HEK293 (cell line): Measurements from ENCODE around the gene DOP1A.

Experiments
- CTCF ChIA-PET: fragments of 350-600 bp; formaldehyde crosslinking; extraction: SDS; loops from one replicate; lab custom pipeline; 2021; ENCODE audit warnings: antibody characterized with exemption; lab: Yijun Ruan, JAX
- POLR2A ChIA-PET: fragments of 300-600 bp; formaldehyde crosslinking; extraction: SDS; loops from one replicate; lab custom pipeline; 2020; ENCODE audit warnings: antibody characterized with exemption, inconsistent platforms; lab: Yijun Ruan, JAX
- H3K27ac ChIP-seq: fragments of 200-500 bp; sonication (Bioruptor generic); 2 replicates; pipeline ENCODE4 v1.5.1; 2014; ENCODE audit warnings: low read depth, low read length, control low read depth, inconsistent platforms; ENCODE audit errors: extremely low read depth
- H3K36me3 ChIP-seq, 2 experiments: fragments of 200-500 bp in 1 of 2; sonication (Bioruptor generic) in 1 of 2; 1 replicate in 1 of 2; 2 replicates in 1 of 2; pipeline ENCODE4 v1.5.1; 2014 to 2017; ENCODE audit warnings: inconsistent platforms in 2 of 2, low read length in 2 of 2; ENCODE audit not compliant: control insufficient read depth in 2 of 2, insufficient read depth in 1 of 2
- H3K4me1 ChIP-seq: fragments of 200-500 bp; sonication (Bioruptor generic); 2 replicates; pipeline ENCODE4 v1.5.1; 2014; ENCODE audit warnings: mild to moderate bottlenecking, low read length, inconsistent platforms; ENCODE audit not compliant: control insufficient read depth, insufficient read depth
- H3K4me3 ChIP-seq: 2 replicates; pipeline ENCODE4 v1.5.1; 2011; ENCODE audit warnings: low read depth, mild to moderate bottlenecking, control low read depth, low read length, moderate library complexity
- H3K9me3 ChIP-seq: fragments of 200-500 bp; sonication (Bioruptor generic); 2 replicates; pipeline ENCODE4 v1.5.1; 2014; ENCODE audit warnings: low read depth, low read length, inconsistent platforms; ENCODE audit not compliant: control insufficient read depth, insufficient read depth
- HOXD13 ChIP-seq: sonication (generic); formaldehyde crosslinking; IDR thresholded peaks from 2 replicates; pipeline ENCODE4 v1.8.0; 2022; ENCODE audit warnings: missing genetic modification reagents, borderline replicate concordance
- KLF10 ChIP-seq: fragments of 450-650 bp; IDR thresholded peaks from 2 replicates; pipeline ENCODE4 v1.5.1; 2018; ENCODE audit warnings: missing biosample characterization, mild to moderate bottlenecking, missing genetic modification characterization
- PRDM2 ChIP-seq: fragments of 450-650 bp; formaldehyde crosslinking; IDR thresholded peaks from 2 replicates; pipeline ENCODE4 v1.5.1; 2016; ENCODE audit warnings: missing biosample characterization, missing genetic modification characterization, borderline replicate concordance
- ZBTB17 ChIP-seq: fragments of 450-650 bp; formaldehyde crosslinking; IDR thresholded peaks from 2 replicates; pipeline ENCODE4 v1.5.1; 2016; ENCODE audit warnings: missing biosample characterization, missing genetic modification characterization
- ZNF114 ChIP-seq: fragments of 450-650 bp; formaldehyde crosslinking; IDR thresholded peaks from 2 replicates; pipeline ENCODE4 v1.5.0; 2017; ENCODE audit warnings: missing biosample characterization, missing genetic modification characterization
- ZNF169 ChIP-seq: fragments of 450-650 bp; formaldehyde crosslinking; IDR thresholded peaks from 2 replicates; pipeline ENCODE4 v1.5.1; 2016; ENCODE audit warnings: missing biosample characterization, missing genetic modification characterization
- ZNF174 ChIP-seq: fragments of 450-650 bp; formaldehyde crosslinking; IDR thresholded peaks from 2 replicates; pipeline ENCODE4 v1.5.0; 2017; ENCODE audit warnings: missing biosample characterization, mild to moderate bottlenecking, missing genetic modification characterization
- ZNF23 ChIP-seq: fragments of 450-650 bp; formaldehyde crosslinking; IDR thresholded peaks from 2 replicates; pipeline ENCODE4 v1.5.1; 2016; ENCODE audit warnings: missing biosample characterization, missing genetic modification characterization, borderline replicate concordance
- ZNF324 ChIP-seq: fragments of 450-650 bp; formaldehyde crosslinking; IDR thresholded peaks from 2 replicates; pipeline ENCODE4 v1.5.1; 2016; ENCODE audit warnings: missing biosample characterization, missing genetic modification characterization
- ZNF335 ChIP-seq: fragments of 450-650 bp; formaldehyde crosslinking; conservative IDR thresholded peaks from 2 replicates; pipeline ENCODE4 v1.5.1; 2016; ENCODE audit warnings: missing biosample characterization, missing genetic modification characterization
- ZNF530 ChIP-seq: fragments of 450-650 bp; formaldehyde crosslinking; IDR thresholded peaks from 2 replicates; pipeline ENCODE4 v1.5.1; 2016; ENCODE audit warnings: low read depth, missing biosample characterization, missing genetic modification characterization
- ZNF561 ChIP-seq: fragments of 450-650 bp; IDR thresholded peaks from 2 replicates; pipeline ENCODE4 v1.5.1; 2018; ENCODE audit warnings: missing biosample characterization, missing genetic modification characterization, borderline replicate concordance
- ZNF596 ChIP-seq: fragments of 450-650 bp; IDR thresholded peaks from 2 replicates; pipeline ENCODE4 v1.5.0; 2018; ENCODE audit warnings: missing biosample characterization, mild to moderate bottlenecking, missing genetic modification characterization, moderate library complexity
- ZNF660 ChIP-seq: fragments of 450-650 bp; IDR thresholded peaks from 2 replicates; pipeline ENCODE4 v1.5.1; 2018; ENCODE audit warnings: missing biosample characterization, mild to moderate bottlenecking, missing genetic modification characterization
- ZNF785 ChIP-seq: fragments of 450-650 bp; formaldehyde crosslinking; IDR thresholded peaks from 2 replicates; pipeline ENCODE4 v1.5.1; 2016; ENCODE audit warnings: missing biosample characterization, missing genetic modification characterization
- TF ChIP-seq, protein P1 (sequence below): fragments of 450-650 bp; formaldehyde crosslinking; IDR thresholded peaks from 2 replicates; pipeline ENCODE4 v1.5.1; 2016; ENCODE audit warnings: missing biosample characterization, missing genetic modification characterization
- TF ChIP-seq, protein P2 (sequence below): fragments of 450-650 bp; formaldehyde crosslinking; IDR thresholded peaks from 2 replicates; pipeline ENCODE4 v1.5.1; 2016; ENCODE audit warnings: missing biosample characterization, missing genetic modification characterization, low read depth
- TF ChIP-seq, protein P3 (sequence below): fragments of 450-650 bp; formaldehyde crosslinking; IDR thresholded peaks from 2 replicates; pipeline ENCODE4 v1.5.1; 2017; ENCODE audit warnings: missing biosample characterization, missing genetic modification characterization
- TF ChIP-seq, protein P4 (sequence below): fragments of 450-650 bp; formaldehyde crosslinking; IDR thresholded peaks from 2 replicates; pipeline ENCODE4 v1.5.0; 2017; ENCODE audit warnings: missing biosample characterization, missing genetic modification characterization, borderline replicate concordance
- TF ChIP-seq, protein P5 (sequence below): fragments of 450-650 bp; formaldehyde crosslinking; IDR thresholded peaks from 2 replicates; pipeline ENCODE4 v1.5.1; 2016; ENCODE audit warnings: missing biosample characterization, missing genetic modification characterization

The DOP1A gene

DNA sequence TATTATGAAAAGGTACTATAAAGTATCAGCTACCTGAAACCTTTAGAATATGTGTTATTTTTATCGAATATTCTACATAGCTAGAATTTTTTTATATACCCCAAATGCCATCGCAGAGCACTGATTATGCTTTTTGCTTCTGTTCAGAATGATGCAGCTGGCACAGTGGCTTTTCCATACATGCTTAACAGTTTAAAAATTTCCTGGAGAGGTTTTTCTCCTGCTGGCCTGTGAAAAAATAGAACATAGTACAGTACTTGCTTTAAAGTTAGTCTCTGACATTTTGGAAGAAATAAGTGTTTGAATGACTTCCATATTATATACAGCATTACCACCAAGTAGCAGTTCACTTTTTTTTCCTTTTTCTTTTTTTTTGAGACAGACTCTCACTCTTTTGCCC is 5.3 kb downstream of the DOP1A start (continued):
- TF ChIP-seq, protein P1, sequence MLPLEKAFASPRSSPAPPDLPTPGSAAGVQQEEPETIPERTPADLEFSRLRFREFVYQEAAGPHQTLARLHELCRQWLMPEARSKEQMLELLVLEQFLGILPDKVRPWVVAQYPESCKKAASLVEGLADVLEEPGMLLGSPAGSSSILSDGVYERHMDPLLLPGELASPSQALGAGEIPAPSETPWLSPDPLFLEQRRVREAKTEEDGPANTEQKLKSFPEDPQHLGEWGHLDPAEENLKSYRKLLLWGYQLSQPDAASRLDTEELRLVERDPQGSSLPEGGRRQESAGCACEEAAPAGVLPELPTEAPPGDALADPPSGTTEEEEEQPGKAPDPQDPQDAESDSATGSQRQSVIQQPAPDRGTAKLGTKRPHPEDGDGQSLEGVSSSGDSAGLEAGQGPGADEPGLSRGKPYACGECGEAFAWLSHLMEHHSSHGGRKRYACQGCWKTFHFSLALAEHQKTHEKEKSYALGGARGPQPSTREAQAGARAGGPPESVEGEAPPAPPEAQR (tag by site-specific recombination), result no peak
- TF ChIP-seq ZNF596 (no peak), KLF10 (tag by site-specific recombination) (no peak), ZNF335 (tag by site-specific recombination) (no peak), ZNF114 (no peak), ZNF660 (tag by site-specific recombination) (no peak), ZNF174 (tag by site-specific recombination) (no peak), ZBTB17 (tag by site-specific recombination) (no peak)
- TF ChIP-seq, protein P2, sequence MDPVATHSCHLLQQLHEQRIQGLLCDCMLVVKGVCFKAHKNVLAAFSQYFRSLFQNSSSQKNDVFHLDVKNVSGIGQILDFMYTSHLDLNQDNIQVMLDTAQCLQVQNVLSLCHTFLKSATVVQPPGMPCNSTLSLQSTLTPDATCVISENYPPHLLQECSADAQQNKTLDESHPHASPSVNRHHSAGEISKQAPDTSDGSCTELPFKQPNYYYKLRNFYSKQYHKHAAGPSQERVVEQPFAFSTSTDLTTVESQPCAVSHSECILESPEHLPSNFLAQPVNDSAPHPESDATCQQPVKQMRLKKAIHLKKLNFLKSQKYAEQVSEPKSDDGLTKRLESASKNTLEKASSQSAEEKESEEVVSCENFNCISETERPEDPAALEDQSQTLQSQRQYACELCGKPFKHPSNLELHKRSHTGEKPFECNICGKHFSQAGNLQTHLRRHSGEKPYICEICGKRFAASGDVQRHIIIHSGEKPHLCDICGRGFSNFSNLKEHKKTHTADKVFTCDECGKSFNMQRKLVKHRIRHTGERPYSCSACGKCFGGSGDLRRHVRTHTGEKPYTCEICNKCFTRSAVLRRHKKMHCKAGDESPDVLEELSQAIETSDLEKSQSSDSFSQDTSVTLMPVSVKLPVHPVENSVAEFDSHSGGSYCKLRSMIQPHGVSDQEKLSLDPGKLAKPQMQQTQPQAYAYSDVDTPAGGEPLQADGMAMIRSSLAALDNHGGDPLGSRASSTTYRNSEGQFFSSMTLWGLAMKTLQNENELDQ (tag by site-specific recombination), result no peak
- TF ChIP-seq, protein P3, sequence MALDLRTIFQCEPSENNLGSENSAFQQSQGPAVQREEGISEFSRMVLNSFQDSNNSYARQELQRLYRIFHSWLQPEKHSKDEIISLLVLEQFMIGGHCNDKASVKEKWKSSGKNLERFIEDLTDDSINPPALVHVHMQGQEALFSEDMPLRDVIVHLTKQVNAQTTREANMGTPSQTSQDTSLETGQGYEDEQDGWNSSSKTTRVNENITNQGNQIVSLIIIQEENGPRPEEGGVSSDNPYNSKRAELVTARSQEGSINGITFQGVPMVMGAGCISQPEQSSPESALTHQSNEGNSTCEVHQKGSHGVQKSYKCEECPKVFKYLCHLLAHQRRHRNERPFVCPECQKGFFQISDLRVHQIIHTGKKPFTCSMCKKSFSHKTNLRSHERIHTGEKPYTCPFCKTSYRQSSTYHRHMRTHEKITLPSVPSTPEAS (tag by site-specific recombination), result no peak
- TF ChIP-seq, protein P4, sequence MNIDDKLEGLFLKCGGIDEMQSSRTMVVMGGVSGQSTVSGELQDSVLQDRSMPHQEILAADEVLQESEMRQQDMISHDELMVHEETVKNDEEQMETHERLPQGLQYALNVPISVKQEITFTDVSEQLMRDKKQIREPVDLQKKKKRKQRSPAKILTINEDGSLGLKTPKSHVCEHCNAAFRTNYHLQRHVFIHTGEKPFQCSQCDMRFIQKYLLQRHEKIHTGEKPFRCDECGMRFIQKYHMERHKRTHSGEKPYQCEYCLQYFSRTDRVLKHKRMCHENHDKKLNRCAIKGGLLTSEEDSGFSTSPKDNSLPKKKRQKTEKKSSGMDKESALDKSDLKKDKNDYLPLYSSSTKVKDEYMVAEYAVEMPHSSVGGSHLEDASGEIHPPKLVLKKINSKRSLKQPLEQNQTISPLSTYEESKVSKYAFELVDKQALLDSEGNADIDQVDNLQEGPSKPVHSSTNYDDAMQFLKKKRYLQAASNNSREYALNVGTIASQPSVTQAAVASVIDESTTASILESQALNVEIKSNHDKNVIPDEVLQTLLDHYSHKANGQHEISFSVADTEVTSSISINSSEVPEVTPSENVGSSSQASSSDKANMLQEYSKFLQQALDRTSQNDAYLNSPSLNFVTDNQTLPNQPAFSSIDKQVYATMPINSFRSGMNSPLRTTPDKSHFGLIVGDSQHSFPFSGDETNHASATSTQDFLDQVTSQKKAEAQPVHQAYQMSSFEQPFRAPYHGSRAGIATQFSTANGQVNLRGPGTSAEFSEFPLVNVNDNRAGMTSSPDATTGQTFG (tag by site-specific recombination), result no peak
- TF ChIP-seq, protein P5, sequence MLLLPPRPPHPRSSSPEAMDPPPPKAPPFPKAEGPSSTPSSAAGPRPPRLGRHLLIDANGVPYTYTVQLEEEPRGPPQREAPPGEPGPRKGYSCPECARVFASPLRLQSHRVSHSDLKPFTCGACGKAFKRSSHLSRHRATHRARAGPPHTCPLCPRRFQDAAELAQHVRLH (tag by site-specific recombination), result no peak

DNA sequence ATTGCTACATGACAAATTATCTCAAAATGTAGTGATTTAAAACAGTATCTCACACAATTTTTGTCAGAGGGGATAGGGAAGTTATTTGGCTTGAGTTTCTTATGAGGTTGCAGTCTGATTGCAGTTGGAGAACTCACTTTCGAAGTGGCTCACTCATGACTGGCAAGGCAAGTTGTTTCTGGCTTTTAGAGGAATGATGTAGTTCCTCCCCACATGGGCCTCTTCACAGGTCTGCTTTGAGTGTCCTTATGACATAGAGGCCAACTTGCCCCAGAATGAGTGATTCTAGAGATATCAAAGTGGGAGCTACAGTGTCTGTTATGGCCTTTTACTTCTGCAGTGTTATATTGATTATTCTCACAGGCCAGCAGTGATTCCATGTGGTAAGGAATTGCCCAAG is 6.1 kb downstream of the DOP1A start:
- H3K27ac ChIP-seq, result no peak overlapping the region
- H3K36me3 ChIP-seq, result peaks cover 0 to 12% of the 10 kb centered on the region in 2 experiments; a peak in 2 of 3 replicates
- H3K9me3 ChIP-seq, result no peaks in the 10 kb centered on the region
- H3K4me3 ChIP-seq, result no peak overlapping the region
- CTCF ChIA-PET, result interaction anchor here (1.3 kb wide), 1 partner anchor 8 kb away, joined by 7 read pairs; the partner anchor contains the start of gene UBE3D
- peaks cover 21% of the 10 kb centered on the region; the same call in 1 of the 2 replicates for H3K4me1 ChIP-seq
- POLR2A ChIA-PET, result no interaction called here
- TF ChIP-seq ZNF324 (tag by site-specific recombination) (no peak), ZNF530 (tag by site-specific recombination) (no peak), ZBTB17 (tag by site-specific recombination) (no peak), ZNF23 (tag by site-specific recombination) (no peak), ZNF785 (tag by site-specific recombination) (no peak), HOXD13 (CRISPR knock-in tag) (no peak), ZNF561 (no peak), PRDM2 (tag by site-specific recombination) (no peak), ZNF169 (tag by site-specific recombination) (no peak)
- TF ChIP-seq, protein P2 (tag by site-specific recombination), result no peak
